ENCODE measurements around the gene ATP6V1A.

The ATP6V1A gene

GRCh38 chr3:113747283-113748046, 630 bp downstream of the ATP6V1A start:
- peak in 1 of 2 experiments; percentile 39 for DNase-seq

- DNase-seq = no peak
These were observed 4.3 kb downstream of the ATP6V1A start for GRCh38 chr3:113751141-113751540.

GRCh38 chr3:113753376-113753985, 6.6 kb downstream of the ATP6V1A start:
- no peak for DNase-seq

- DNase-seq = no peak
These were observed 7.8 kb downstream of the ATP6V1A start for GRCh38 chr3:113754494-113755159.

GRCh38 chr3:113758389-113759024, 11.7 kb downstream of the ATP6V1A start:
- DNase-seq = no peak

GRCh38 chr3:113764698-113765097, 17.9 kb downstream of the ATP6V1A start:
- DNase-seq = no peak

GRCh38 chr3:113769551-113769950, 22.7 kb downstream of the ATP6V1A start:
- no peak for DNase-seq

GRCh38 chr3:113771993-113772392, 25.2 kb downstream of the ATP6V1A start:
- no peak for DNase-seq

GRCh38 chr3:113773381-113773780, 26.5 kb downstream of the ATP6V1A start:
- no peak for DNase-seq

GRCh38 chr3:113775516-113775915, 28.7 kb downstream of the ATP6V1A start:
- DNase-seq = no peak

- no peak for DNase-seq
These were observed 29.7 kb downstream of the ATP6V1A start for GRCh38 chr3:113776564-113776963.

GRCh38 chr3:113783463-113783862, 36.6 kb downstream of the ATP6V1A start:
- no peak for DNase-seq

- no peak for DNase-seq
These were observed 37.1 kb downstream of the ATP6V1A start for GRCh38 chr3:113783980-113784379.

GRCh38 chr3:113791381-113791780, 44.5 kb downstream of the ATP6V1A start:
- DNase-seq = no peak

- no peak for DNase-seq
These were observed 47.7 kb downstream of the ATP6V1A start for GRCh38 chr3:113794526-113794925.

GRCh38 chr3:113795693-113796092, 48.9 kb downstream of the ATP6V1A start:
- no peak for DNase-seq

GRCh38 chr3:113802795-113803455, 56.1 kb downstream of the ATP6V1A start:
- no peak for DNase-seq

GRCh38 chr3:113804661-113805060, 57.8 kb downstream of the ATP6V1A start:
- no peak for DNase-seq

GRCh38 chr3:113805249-113805648, 58.4 kb downstream of the ATP6V1A start:
- DNase-seq = no peak

- no peak for DNase-seq
These were observed 66.0 kb downstream of the ATP6V1A start for GRCh38 chr3:113812854-113813253.

- DNase-seq = no peak
These were observed 73.0 kb downstream of the ATP6V1A start for GRCh38 chr3:113819866-113820265.

- no peak for DNase-seq
These were observed 78.3 kb downstream of the ATP6V1A start for GRCh38 chr3:113825090-113825489.

- DNase-seq = no peak
These were observed 81.8 kb downstream of the ATP6V1A start for GRCh38 chr3:113828600-113828999.

Measured in NCI-H2081 (cell line).